Panc1 (cell line): ENCODE data around the gene NPIPA5. TPM values are rescaled to one million over a fixed set of nuclear protein-coding genes. Genes with fewer than 3 reads are reported as not detected.
"Not testable (repeated sequence)": the region's sequence is repeated elsewhere in the genome, so short reads cannot be mapped to it uniquely, and the experiment has no call there.

Experiments
- ATAC-seq: fragments of 200-7000 bp; cut with Tn5 transposase; 2 replicates; pipeline ENCODE4 v1.9.1; 2020; ENCODE audit warnings: mild to moderate bottlenecking, moderate library complexity
- BruUV-seq: library from RNA; stranded (reverse); fragments of 400-500 nt; replicated peaks from 2 replicates; lab custom pipeline; 2021; lab: Mats Ljungman, UMichigan
- CTCF ChIA-PET: fragments of 300-600 bp; sonication (Branson Sonifier 250); formaldehyde crosslinking; loops from one replicate; lab custom pipeline; 2022; ENCODE audit warnings: antibody characterized with exemption; lab: Charles Lee
- POLR2A ChIA-PET: fragments of 300-600 bp; sonication (Branson Sonifier 250); formaldehyde crosslinking; loops from one replicate; lab custom pipeline; 2022; ENCODE audit warnings: antibody characterized with exemption; lab: Charles Lee
- DNase-seq: peaks from one replicate; pipeline ENCODE4 v3.0.0-alpha.2; 2010; ENCODE audit warnings: low read depth, low spot score
- H3K27ac ChIP-seq: 2 replicates; pipeline ENCODE4 v1.5.1; 2011; ENCODE audit warnings: mild to moderate bottlenecking, low read length, inconsistent platforms
- H3K27me3 ChIP-seq: fragments of 200-500 bp; sonication (Bioruptor generic); 2 replicates; pipeline ENCODE4 v1.6.0; 2014; ENCODE audit warnings: low read length, inconsistent platforms; ENCODE audit not compliant: control insufficient read depth, insufficient read depth
- H3K36me3 ChIP-seq: fragments of 200-500 bp; sonication (Bioruptor generic); 2 replicates; pipeline ENCODE4 v1.5.1; 2014; ENCODE audit warnings: inconsistent platforms, mild to moderate bottlenecking, low read length, moderate library complexity; ENCODE audit not compliant: control insufficient read depth, insufficient read depth
- H3K4me1 ChIP-seq: 2 replicates; pipeline ENCODE4 v1.5.1; 2011; ENCODE audit warnings: inconsistent platforms, mild to moderate bottlenecking, low read length, moderate library complexity; ENCODE audit not compliant: control insufficient read depth, insufficient read depth
- H3K4me3 ChIP-seq, 2 experiments: 2 replicates each; pipeline ENCODE4 v1.5.1; 2011 to 2012; ENCODE audit warnings: low read depth in 2 of 2, low read length in 2 of 2, mild to moderate bottlenecking in 2 of 2, inconsistent platforms in 1 of 2, moderate library complexity in 1 of 2
- H3K9me3 ChIP-seq: fragments of 200-500 bp; sonication (Bioruptor generic); 2 replicates; pipeline ENCODE4 v1.5.1; 2014; ENCODE audit warnings: low read depth, mild to moderate bottlenecking, inconsistent platforms, low read length, moderate library complexity; ENCODE audit not compliant: control insufficient read depth, insufficient read depth
- CTCF ChIP-seq: fragments of 450-650 bp; IDR thresholded peaks from 2 replicates; pipeline ENCODE4 v1.5.1; 2017; ENCODE audit warnings: mild to moderate bottlenecking
- POLR2AphosphoS5 ChIP-seq: IDR thresholded peaks from 2 replicates; pipeline ENCODE4 v1.6.1; 2012; ENCODE audit warnings: mild to moderate bottlenecking, low read depth, low read length, moderate library complexity
- REST ChIP-seq, 2 experiments: IDR thresholded peaks; 2 replicates each; pipeline ENCODE4 v1.6.1; 2011 to 2012; ENCODE audit warnings: low read depth in 2 of 2, control low read depth in 1 of 2, low read length in 1 of 2, mild to moderate bottlenecking in 1 of 2, moderate library complexity in 1 of 2; ENCODE audit not compliant: insufficient read depth in 1 of 2
- SIN3A ChIP-seq: IDR thresholded peaks from 2 replicates; pipeline ENCODE4 v1.6.1; 2012; ENCODE audit warnings: low read depth, mild to moderate bottlenecking, low read length, moderate library complexity, borderline replicate concordance; ENCODE audit not compliant: insufficient read depth
- TCF7L2 ChIP-seq: IDR thresholded peaks from 2 replicates; pipeline ENCODE4 v1.6.1; 2011; ENCODE audit warnings: mild to moderate bottlenecking, low read depth, low read length, inconsistent platforms
- in situ Hi-C: cut with HindIII; loops from 2 replicates; pipeline ENCODE4 v1.10.0; 2016; ENCODE audit warnings: low sequenced_read_pairs, low pct_unique_long_range_greater_than_20kb
- intact Hi-C: fragments of 100-400 bp; cut with micrococcal nuclease; formaldehyde crosslinking; loops from one replicate; pipeline ENCODE4 v1.10.0; 2022; ENCODE audit not compliant: unreplicated experiment
- total RNA-seq: library from RNA; stranded (reverse); gene quantifications from one replicate; pipeline ENCODE4 v1.2.1, GENCODE V29; 2021; ENCODE audit not compliant: unreplicated experiment

The NPIPA5 gene
- total RNA-seq, 1 experiment from 2014 or later = 0.26 TPM

GRCh38 chr16:15415511-15415985 is 37.5 kb upstream of the NPIPA5 start:
- intact Hi-C loops (no loop called here), in situ Hi-C loops (no loop called here)
- Histone ChIP-seq H3K9me3 (no peaks in the 10 kb centered on the region), H3K4me3 (no peak overlapping the region), H3K27ac (no peak overlapping the region), H3K4me1 (no peaks in the 10 kb centered on the region), H3K36me3 (no peaks in the 10 kb centered on the region), H3K27me3 (no peaks in the 10 kb centered on the region)
- POLR2A ChIA-PET = no interaction called here
- BruUV-seq = no TSS peak
- ATAC-seq (peak; percentile 58; the same call in 1 of the 2 replicates), DNase-seq (no peak)
- CTCF ChIA-PET = interaction anchor here (0.7 kb wide), 1 partner anchor 175 kb away, joined by 6 read pairs; no protein-coding TSS in a partner anchor
- TF ChIP-seq SIN3A (no peak), CTCF (no peak), TCF7L2 (no peak), POLR2AphosphoS5 (no peak), REST (IDR thresholded peaks at IDR 0.05; ENCODE audit: insufficient read depth in 1 of 2, low read depth in 2 of 2, low read length in 1 of 2) (no peak)

- in situ Hi-C loops, intact Hi-C loops, ATAC-seq, DNase-seq, H3K36me3 ChIP-seq, H3K27me3 ChIP-seq, POLR2A ChIA-PET, H3K4me1 ChIP-seq, BruUV-seq, H3K9me3 ChIP-seq, CTCF ChIA-PET, H3K4me3 ChIP-seq, H3K27ac ChIP-seq: not testable (repeated sequence)
Measured at GRCh38 chr16:15409476-15409875, 31.4 kb upstream of the NPIPA5 start.

- H3K4me3 ChIP-seq, in situ Hi-C loops, H3K27me3 ChIP-seq, POLR2A ChIA-PET, H3K4me1 ChIP-seq, intact Hi-C loops, CTCF ChIA-PET, ATAC-seq, BruUV-seq, H3K36me3 ChIP-seq, H3K9me3 ChIP-seq, H3K27ac ChIP-seq, DNase-seq: not testable (repeated sequence)
Measured at GRCh38 chr16:15407756-15408155, 29.7 kb upstream of the NPIPA5 start.
